Measurements from ENCODE around the gene ITPK1. TPM values are rescaled to one million over a fixed set of nuclear protein-coding genes. Genes with fewer than 3 reads are reported as not detected.

Gene ITPK1
- total RNA-seq, 1 donor from 2014 or later, result 59.8 TPM

- H3K36me3 Mint-ChIP-seq (ENCODE audit: low read depth), result no peaks in the 10 kb centered on the region
- no peaks in the 10 kb centered on the region for H3K9me3 Mint-ChIP-seq
- peaks cover 13% of the 10 kb centered on the region for H3K27me3 Mint-ChIP-seq (ENCODE audit: low read depth)
- H3K4me1 Mint-ChIP-seq, result peaks cover 53% of the 10 kb centered on the region
- no peak overlapping the region for H3K4me3 Mint-ChIP-seq
- no peak overlapping the region for H3K27ac Mint-ChIP-seq (ENCODE audit: unreplicated experiment)
- TF ChIP-seq, protein P1, sequence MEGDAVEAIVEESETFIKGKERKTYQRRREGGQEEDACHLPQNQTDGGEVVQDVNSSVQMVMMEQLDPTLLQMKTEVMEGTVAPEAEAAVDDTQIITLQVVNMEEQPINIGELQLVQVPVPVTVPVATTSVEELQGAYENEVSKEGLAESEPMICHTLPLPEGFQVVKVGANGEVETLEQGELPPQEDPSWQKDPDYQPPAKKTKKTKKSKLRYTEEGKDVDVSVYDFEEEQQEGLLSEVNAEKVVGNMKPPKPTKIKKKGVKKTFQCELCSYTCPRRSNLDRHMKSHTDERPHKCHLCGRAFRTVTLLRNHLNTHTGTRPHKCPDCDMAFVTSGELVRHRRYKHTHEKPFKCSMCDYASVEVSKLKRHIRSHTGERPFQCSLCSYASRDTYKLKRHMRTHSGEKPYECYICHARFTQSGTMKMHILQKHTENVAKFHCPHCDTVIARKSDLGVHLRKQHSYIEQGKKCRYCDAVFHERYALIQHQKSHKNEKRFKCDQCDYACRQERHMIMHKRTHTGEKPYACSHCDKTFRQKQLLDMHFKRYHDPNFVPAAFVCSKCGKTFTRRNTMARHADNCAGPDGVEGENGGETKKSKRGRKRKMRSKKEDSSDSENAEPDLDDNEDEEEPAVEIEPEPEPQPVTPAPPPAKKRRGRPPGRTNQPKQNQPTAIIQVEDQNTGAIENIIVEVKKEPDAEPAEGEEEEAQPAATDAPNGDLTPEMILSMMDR (conservative IDR thresholded peaks at IDR 0.05), result no peak
- no peak for DNase-seq (ENCODE audit: low read depth, low spot score)
These were observed 86.3 kb downstream of the ITPK1 start for GRCh38 chr14:93029417-93029816.

DNA sequence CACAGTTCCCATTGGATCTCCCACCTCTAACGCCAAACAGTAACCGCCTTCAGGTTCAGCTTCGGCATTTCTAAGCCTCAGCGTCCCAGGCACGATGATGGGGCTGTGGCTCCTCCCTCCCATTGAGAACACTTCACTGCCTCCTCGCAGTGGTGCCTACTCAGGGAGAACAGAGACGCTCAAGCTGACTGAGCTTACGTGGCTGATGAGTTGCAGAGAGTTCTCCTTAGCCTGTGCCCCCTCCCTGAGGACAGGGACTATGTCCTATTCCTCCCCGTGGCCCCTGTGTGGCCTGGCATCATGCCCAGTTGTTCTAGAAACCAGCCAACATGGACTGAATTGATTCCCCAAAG, 87.0 kb downstream of the ITPK1 start:
- H3K9me3 Mint-ChIP-seq, result no peaks in the 10 kb centered on the region
- H3K4me1 Mint-ChIP-seq, result peaks cover 55% of the 10 kb centered on the region
- no peak overlapping the region for H3K4me3 Mint-ChIP-seq
- no peaks in the 10 kb centered on the region for H3K36me3 Mint-ChIP-seq (ENCODE audit: low read depth)
- peaks cover 12% of the 10 kb centered on the region for H3K27me3 Mint-ChIP-seq (ENCODE audit: low read depth)
- no peak for DNase-seq (ENCODE audit: low read depth, low spot score)
- H3K27ac Mint-ChIP-seq (ENCODE audit: unreplicated experiment), result no peak overlapping the region
- TF ChIP-seq, protein P1 (conservative IDR thresholded peaks at IDR 0.05), result no peak

DNA sequence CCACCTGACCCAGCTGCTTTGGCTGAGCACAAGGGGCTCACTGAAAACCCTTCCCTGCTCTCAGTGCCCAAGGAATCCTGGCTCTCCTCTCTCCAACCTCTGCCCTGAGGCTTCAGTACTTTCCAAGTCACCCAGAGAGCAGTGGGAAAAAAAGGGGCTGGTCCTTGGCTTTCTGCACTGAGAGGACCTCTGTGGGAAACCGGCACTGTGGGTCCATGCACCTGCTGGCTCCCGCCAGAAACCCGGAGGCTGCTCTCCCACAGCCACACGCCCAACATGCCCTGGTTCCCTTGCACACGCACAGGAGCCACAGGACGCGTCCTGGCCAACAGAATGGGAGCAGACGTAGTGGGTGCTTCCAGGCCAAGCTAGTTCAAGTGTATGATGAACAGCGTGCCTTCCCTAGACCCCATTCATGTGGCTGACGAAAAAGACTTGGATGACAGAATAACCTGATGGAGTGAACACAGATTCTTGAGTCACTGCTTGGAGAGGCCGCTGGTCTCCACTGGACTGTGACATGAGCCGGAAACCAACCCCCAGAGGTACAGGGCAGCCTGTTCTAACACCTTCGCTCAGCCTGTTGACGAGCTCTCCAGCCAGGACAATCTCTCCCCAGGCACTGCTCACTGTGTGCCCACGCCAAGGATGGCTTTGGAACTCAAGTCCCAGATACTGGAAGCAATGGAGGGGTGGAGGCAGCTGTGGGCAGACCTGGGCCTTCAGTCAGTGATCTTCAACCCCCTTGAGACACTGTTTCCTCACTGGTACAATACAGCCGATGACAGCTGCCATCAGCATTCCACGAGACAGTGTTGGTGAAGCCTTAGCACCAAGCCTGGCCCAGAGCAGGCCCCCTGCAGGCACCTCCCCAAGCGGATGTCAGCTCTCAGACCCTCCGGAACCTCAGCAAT, 87.7 kb downstream of the ITPK1 start:
- DNase-seq (ENCODE audit: low read depth, low spot score), result no peak
- H3K9me3 Mint-ChIP-seq, result no peaks in the 10 kb centered on the region
- no peak overlapping the region for H3K4me3 Mint-ChIP-seq
- no peak overlapping the region for H3K27ac Mint-ChIP-seq (ENCODE audit: unreplicated experiment)
- peaks cover 5% of the 10 kb centered on the region for H3K27me3 Mint-ChIP-seq (ENCODE audit: low read depth)
- TF ChIP-seq, protein P1 (conservative IDR thresholded peaks at IDR 0.05), result no peak
- peaks cover under 1% of the 10 kb centered on the region for H3K36me3 Mint-ChIP-seq (ENCODE audit: low read depth)
- H3K4me1 Mint-ChIP-seq, result peaks cover 54% of the 10 kb centered on the region

DNA sequence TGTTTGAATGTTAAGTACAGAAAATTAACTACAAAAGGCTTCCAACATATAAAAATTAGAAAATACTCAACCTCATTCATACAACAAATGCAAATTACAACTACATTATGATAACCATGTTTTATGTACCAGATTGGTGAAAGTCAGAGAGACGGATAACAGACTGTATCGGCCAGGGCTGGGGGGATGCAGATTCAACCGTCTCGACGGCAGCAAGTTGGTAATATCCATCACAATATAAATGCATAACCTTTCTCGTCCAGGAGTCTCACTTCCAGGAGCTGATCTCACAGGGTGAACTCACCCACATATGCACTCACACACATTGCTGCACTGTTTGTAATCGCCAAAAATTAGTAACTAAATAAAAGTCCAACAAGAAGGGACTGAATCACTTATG, 89.4 kb downstream of the ITPK1 start:
- peaks cover 52% of the 10 kb centered on the region for H3K4me1 Mint-ChIP-seq

DNA sequence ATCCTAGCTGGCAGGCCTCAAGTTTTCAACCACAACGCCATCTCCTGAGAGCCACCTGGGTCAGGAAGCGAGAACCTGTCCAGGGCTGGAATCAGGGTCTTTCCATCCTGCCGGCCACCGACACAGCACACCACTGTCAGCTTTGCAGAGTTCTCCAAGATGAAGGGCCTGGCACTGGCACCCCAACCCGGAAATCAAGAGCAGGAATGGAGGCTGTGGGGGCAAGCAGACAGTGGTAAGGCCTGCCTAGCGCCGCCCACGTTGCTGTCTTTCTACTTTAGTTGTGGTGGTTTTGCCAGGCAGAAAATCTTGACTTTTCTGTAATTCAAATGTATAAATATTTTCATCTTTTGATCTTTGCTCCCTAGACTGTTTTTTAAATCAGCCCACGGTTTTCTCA, 90.7 kb downstream of the ITPK1 start:
- Mint-ChIP-seq H3K4me1 (peaks cover 53% of the 10 kb centered on the region), H3K9me3 (no peaks in the 10 kb centered on the region), H3K27ac (ENCODE audit: unreplicated experiment) (no peak overlapping the region), H3K4me3 (no peak overlapping the region), H3K36me3 (ENCODE audit: low read depth) (peaks cover 2% of the 10 kb centered on the region), H3K27me3 (ENCODE audit: low read depth) (no peaks in the 10 kb centered on the region)
- DNase-seq (ENCODE audit: low read depth, low spot score), result no peak
- TF ChIP-seq, protein P1 (conservative IDR thresholded peaks at IDR 0.05), result no peak

More for the DNA sequence above, 89.4 kb downstream of the ITPK1 start:
- DNase-seq (ENCODE audit: low read depth, low spot score), result no peak
- TF ChIP-seq, protein P1 (conservative IDR thresholded peaks at IDR 0.05), result no peak
- H3K9me3 Mint-ChIP-seq, result no peaks in the 10 kb centered on the region
- H3K27ac Mint-ChIP-seq (ENCODE audit: unreplicated experiment), result no peak overlapping the region
- H3K27me3 Mint-ChIP-seq (ENCODE audit: low read depth), result peaks cover 3% of the 10 kb centered on the region
- no peak overlapping the region for H3K4me3 Mint-ChIP-seq
- H3K36me3 Mint-ChIP-seq (ENCODE audit: low read depth), result peaks cover 2% of the 10 kb centered on the region

All from neural crest cell (in vitro differentiated cells).